ENCODE data around the gene TIMP3.
A peak's percentile ranks its signal among the peaks of the same experiment; 100 is the strongest.

Gene TIMP3

GRCh38 chr22:32848226-32848625, 46.7 kb downstream of the TIMP3 start:
- DNase-seq (no peak), ATAC-seq (no peak)
- Mint-ChIP-seq H3K4me3 (no peak overlapping the region), H3K9me3 (no peaks in the 10 kb centered on the region), H3K4me1 (no peaks in the 10 kb centered on the region), H3K27me3 (peaks cover 27% of the 10 kb centered on the region), H3K27ac (no peak overlapping the region)

- Mint-ChIP-seq H3K27me3 (peaks cover 27% of the 10 kb centered on the region), H3K4me3 (no peak overlapping the region), H3K27ac (no peak overlapping the region), H3K4me1 (no peaks in the 10 kb centered on the region), H3K9me3 (no peaks in the 10 kb centered on the region)
- DNase-seq (no peak), ATAC-seq (no peak)
Measured at GRCh38 chr22:32849501-32849900, 48.0 kb downstream of the TIMP3 start.

DNA sequence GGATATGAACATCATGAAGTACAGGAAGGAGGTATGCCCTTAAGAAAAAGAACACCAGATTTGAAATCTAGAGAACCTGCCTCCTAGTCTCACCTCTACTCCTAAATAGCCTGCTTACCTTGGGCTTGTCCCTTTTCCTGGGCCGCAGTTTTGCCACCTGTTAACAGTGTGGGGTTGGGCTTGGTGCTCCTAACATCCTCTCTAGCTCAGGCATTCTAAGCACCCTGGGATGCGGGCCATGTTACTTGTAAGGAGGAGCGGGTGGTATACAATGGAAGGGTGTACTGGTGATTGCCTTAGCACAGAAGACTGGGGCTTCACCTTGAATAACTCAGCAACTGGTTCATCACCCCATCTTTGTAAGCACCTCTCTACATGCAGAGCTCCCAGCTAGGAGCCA, 48.7 kb downstream of the TIMP3 start:
- no peak for ATAC-seq
- no peaks in the 10 kb centered on the region for H3K4me1 Mint-ChIP-seq
- H3K4me3 Mint-ChIP-seq, result no peak overlapping the region
- no peak for DNase-seq
- peaks cover 27% of the 10 kb centered on the region for H3K27me3 Mint-ChIP-seq
- no peak overlapping the region for H3K27ac Mint-ChIP-seq
- H3K9me3 Mint-ChIP-seq, result no peaks in the 10 kb centered on the region

DNA sequence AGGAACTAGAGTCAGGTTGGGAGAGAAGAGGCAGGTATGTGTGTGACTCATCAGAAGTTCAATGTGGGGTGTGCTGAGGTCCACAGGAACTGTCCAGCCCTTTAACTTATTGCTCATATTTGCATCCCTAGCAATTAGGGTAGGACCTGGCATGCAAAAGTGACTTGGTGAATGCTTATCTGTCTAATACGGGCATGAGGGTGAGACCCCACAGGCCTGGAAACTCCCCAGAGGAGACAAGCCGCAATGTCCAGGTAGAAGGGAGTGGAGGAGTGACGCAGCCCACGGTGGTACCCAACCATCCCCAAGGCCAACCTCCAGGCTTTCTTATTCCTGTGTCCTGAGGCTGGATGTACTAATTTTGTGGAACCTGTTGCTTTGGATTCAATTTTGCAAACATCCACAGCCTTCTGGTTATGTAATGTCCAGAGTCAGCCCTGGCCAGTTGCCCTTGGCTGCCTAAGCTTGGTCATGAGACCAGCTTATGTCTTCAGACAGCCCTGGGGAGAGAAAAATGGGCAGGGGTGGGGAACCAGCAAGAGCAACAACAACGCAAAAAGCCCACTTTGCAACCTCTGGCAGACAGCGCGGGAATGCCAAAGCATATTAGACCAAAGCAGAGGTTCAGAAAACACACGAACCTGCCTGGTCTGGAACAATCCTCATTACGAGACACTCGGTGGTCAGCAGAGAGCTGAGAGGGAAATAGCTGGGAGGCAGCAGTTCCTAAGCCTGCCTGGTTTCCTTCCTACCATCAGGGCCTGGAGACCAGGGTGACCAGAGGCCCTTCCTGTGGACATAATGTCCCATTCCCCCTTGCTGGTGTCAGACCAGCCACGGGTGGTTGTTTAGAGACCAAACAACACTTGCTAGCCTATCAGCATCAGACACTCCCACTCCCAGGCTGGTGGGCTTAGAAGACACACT, 49.3 kb downstream of the TIMP3 start:
- no peak for DNase-seq
- peaks cover 27% of the 10 kb centered on the region for H3K27me3 Mint-ChIP-seq
- no peak overlapping the region for H3K27ac Mint-ChIP-seq
- ATAC-seq, result no peak
- no peak overlapping the region for H3K4me3 Mint-ChIP-seq
- no peaks in the 10 kb centered on the region for H3K9me3 Mint-ChIP-seq
- no peaks in the 10 kb centered on the region for H3K4me1 Mint-ChIP-seq

DNA sequence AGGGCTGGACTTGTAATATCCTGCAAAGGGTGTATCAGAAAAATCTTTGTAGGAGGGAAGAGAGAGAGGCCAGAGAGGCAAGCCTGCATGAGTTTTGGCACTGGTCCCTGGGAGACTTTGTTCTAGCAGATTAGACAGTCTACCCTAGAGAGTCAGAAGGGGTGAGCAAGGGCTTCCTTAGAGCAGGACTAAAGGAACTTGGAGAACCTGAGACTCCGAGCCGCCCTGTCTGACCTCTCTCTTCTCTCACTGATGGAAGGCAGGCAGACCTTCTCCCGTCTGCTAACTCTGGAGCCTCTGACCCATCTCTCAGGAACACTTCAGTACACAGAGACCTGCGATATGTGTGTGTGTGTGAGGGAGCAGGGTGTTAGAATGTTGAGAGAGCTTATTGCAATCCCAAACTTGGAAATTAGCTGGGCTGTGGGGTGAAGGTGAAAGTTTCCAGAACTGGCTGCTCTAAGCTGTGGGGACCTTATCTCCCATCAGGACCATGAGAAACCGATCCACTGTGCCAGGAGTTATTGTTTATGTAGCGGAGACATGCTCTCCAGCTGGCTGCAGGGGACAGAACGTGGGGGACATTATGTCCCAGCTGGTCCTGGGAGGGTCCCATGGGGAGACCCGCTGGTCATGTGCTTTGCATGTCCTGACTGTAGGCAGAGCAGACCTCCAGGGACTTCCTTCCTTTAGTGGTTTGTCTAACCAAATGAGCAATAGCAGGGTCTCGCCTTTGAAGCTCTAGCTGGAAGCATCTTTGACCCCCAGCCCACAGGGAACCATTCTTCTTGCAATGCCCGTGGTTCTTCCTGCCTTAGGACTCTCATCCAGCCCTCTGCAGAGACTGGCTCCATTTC, 51.1 kb downstream of the TIMP3 start:
- DNase-seq, result no peak
- Mint-ChIP-seq H3K27me3 (peaks cover 27% of the 10 kb centered on the region), H3K4me1 (no peaks in the 10 kb centered on the region), H3K27ac (no peak overlapping the region), H3K9me3 (no peaks in the 10 kb centered on the region), H3K4me3 (no peak overlapping the region)
- ATAC-seq, result no peak

GRCh38 chr22:32853662-32854061, 52.2 kb downstream of the TIMP3 start:
- ATAC-seq (no peak), DNase-seq (no peak)
- no peak overlapping the region for H3K4me3 Mint-ChIP-seq
- peaks cover 24% of the 10 kb centered on the region for H3K27me3 Mint-ChIP-seq
- H3K27ac Mint-ChIP-seq, result no peak overlapping the region
- H3K4me1 Mint-ChIP-seq, result no peaks in the 10 kb centered on the region
- no peaks in the 10 kb centered on the region for H3K9me3 Mint-ChIP-seq

DNA sequence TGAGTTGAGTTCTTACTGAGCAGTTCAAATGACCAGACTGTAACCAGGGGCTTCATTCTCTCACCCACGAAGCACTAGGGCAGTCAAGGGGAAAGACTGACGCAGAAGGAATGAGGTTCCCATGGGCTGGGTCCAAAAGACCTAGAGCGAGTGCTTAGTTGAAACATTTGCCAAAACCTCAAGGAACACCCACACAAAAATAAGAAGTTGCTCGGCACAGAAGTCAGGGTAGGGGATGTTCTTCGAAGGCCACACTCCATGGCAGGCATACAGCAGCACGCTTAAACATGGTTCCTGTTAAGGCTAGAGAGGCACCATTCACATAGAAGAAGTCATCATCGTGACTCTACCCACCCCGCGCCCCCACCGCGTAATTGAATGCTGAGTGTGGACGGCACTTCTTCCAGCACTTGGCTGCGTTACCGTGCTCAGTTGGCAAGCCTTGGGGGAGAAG, 52.9 kb downstream of the TIMP3 start:
- no peak for ATAC-seq
- Mint-ChIP-seq H3K27ac (no peak overlapping the region), H3K27me3 (peaks cover 17% of the 10 kb centered on the region), H3K4me1 (no peaks in the 10 kb centered on the region), H3K4me3 (no peak overlapping the region), H3K9me3 (no peaks in the 10 kb centered on the region)
- no peak for DNase-seq

- no peaks in the 10 kb centered on the region for H3K9me3 Mint-ChIP-seq
- DNase-seq, result no peak
- H3K27ac Mint-ChIP-seq, result no peak overlapping the region
- H3K4me1 Mint-ChIP-seq, result no peaks in the 10 kb centered on the region
- ATAC-seq, result no peak
- H3K27me3 Mint-ChIP-seq, result peaks cover 16% of the 10 kb centered on the region
- no peak overlapping the region for H3K4me3 Mint-ChIP-seq
Measured at GRCh38 chr22:32855045-32855756, 53.7 kb downstream of the TIMP3 start.

- DNase-seq (no peak), ATAC-seq (no peak)
- Mint-ChIP-seq H3K27me3 (no peaks in the 10 kb centered on the region), H3K4me3 (no peak overlapping the region), H3K27ac (no peak overlapping the region), H3K9me3 (no peaks in the 10 kb centered on the region), H3K4me1 (no peaks in the 10 kb centered on the region)
Measured at GRCh38 chr22:32858121-32858703, 56.7 kb downstream of the TIMP3 start.

DNA sequence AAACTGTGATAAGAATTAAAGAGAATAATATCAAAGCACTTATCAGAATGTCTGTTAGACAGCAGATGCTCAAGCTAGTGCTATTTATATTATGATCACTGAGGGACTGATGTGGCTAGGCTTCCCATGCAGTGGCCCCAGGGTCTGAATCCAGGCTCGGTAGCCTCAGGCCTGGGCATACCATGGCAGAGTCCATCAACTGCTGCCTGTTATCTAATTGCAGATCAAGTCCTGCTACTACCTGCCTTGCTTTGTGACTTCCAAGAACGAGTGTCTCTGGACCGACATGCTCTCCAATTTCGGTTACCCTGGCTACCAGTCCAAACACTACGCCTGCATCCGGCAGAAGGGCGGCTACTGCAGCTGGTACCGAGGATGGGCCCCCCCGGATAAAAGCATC, 57.5 kb downstream of the TIMP3 start:
- no peak overlapping the region for H3K27ac Mint-ChIP-seq
- H3K4me3 Mint-ChIP-seq, result no peak overlapping the region

GRCh38 chr22:32859743-32860142, 58.2 kb downstream of the TIMP3 start:
- H3K4me1 Mint-ChIP-seq, result no peaks in the 10 kb centered on the region
- H3K9me3 Mint-ChIP-seq, result no peaks in the 10 kb centered on the region
- no peak for DNase-seq
- H3K27ac Mint-ChIP-seq, result no peak overlapping the region
- H3K27me3 Mint-ChIP-seq, result no peaks in the 10 kb centered on the region
- no peak overlapping the region for H3K4me3 Mint-ChIP-seq
- no peak for ATAC-seq

More for the DNA sequence above, 57.5 kb downstream of the TIMP3 start:
- no peak for DNase-seq
- Mint-ChIP-seq H3K9me3 (no peaks in the 10 kb centered on the region), H3K27me3 (no peaks in the 10 kb centered on the region), H3K4me1 (no peaks in the 10 kb centered on the region)
- ATAC-seq, result no peak

DNA sequence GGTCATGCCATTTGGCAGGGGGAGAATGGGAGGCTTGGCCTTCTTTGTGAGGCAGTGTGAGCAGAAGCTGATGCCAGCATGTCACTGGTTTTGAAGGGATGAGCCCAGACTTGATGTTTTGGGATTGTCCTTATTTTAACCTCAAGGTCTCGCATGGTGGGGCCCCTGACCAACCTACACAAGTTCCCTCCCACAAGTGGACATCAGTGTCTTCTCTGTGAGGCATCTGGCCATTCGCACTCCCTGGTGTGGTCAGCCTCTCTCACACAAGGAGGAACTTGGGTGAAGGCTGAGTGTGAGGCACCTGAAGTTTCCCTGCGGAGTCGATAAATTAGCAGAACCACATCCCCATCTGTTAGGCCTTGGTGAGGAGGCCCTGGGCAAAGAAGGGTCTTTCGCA, 59.8 kb downstream of the TIMP3 start:
- no peaks in the 10 kb centered on the region for H3K4me1 Mint-ChIP-seq
- ATAC-seq (no peak), DNase-seq (no peak)
- no peaks in the 10 kb centered on the region for H3K9me3 Mint-ChIP-seq
- peak overlapping the region in 1 of 2 donors; percentile 51 for H3K27ac Mint-ChIP-seq
- H3K4me3 Mint-ChIP-seq, result no peak overlapping the region
- H3K27me3 Mint-ChIP-seq, result no peaks in the 10 kb centered on the region

DNA sequence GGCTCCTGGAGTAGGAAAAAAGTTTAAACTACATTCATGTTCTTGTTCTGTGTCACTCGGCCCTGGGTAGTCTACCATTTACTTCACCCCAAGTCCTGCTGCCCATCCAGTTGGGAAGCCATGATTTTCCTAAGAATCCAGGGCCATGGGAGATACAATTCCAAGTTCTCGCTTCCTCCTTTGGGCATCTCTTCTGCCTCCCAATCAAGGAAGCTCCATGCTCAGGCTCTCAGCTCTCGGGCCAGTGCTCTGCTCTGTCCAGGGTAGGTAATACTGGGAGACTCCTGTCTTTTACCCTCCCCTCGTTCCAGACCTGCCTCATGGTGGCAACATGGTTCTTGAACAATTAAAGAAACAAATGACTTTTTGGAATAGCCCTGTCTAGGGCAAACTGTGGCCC, 60.6 kb downstream of the TIMP3 start:
- no peaks in the 10 kb centered on the region for H3K9me3 Mint-ChIP-seq
- H3K4me3 Mint-ChIP-seq, result no peak overlapping the region
- H3K27me3 Mint-ChIP-seq, result no peaks in the 10 kb centered on the region
- DNase-seq (no peak), ATAC-seq (no peak)
- no peak overlapping the region for H3K27ac Mint-ChIP-seq
- no peaks in the 10 kb centered on the region for H3K4me1 Mint-ChIP-seq

DNA sequence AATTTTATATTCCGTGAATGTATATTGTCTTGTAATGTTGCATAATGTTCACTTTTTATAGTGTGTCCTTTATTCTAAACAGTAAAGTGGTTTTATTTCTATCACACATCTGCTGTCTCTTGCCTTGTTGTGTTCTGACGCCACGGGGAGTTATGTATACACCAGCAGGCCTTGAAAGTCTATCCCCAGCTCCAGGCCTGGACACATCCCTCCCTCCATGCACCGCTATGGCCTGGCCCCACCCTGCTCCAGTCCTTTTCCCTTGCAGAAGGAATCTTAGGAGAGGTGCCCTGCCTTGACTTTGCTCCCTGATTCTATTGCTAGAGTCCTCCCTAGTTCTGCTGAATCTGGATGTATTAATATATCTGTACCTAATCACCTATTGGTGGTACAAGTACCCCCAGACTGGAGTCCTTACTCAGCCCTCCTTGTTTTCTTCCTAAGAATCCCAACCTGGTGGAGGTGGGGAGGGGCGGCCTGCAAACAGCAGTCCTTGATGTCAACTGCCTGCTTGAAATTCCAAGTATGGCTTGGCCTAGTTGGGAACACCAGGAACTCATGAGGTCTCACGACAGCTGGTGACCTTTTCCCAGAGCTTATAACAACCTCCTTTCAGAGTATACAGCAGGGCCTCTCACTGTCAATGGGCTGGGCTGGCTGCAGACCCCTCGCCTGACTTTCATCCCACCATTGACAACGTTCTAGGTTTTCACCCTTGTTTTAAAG, 61.6 kb downstream of the TIMP3 start:
- no peaks in the 10 kb centered on the region for H3K27me3 Mint-ChIP-seq
- DNase-seq (no peak), ATAC-seq (no peak)
- H3K9me3 Mint-ChIP-seq, result no peaks in the 10 kb centered on the region
- no peaks in the 10 kb centered on the region for H3K4me1 Mint-ChIP-seq
- peak overlapping the region; percentile 5 to 78 for H3K27ac Mint-ChIP-seq
- no peak overlapping the region for H3K4me3 Mint-ChIP-seq

DNA sequence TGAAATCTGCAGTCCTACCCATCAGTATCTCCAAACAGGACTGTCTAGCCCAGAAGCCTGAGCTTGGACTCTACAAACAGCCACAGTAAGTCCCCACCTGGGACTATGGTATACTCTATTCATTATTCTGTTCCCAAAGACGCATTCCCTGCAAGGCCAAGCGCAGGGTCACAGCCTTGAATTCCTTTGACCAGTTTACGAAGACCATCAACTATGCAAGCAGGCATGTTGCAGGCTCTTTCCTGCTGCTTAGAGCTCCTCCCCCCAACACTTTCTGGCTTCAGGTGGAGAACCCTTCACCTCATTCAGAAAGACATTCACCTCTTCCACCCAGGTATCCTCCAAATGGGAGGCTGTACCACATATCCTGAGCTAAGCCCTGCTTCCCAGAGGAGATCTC, 62.5 kb downstream of the TIMP3 start:
- DNase-seq (no peak), ATAC-seq (no peak)
- H3K27me3 Mint-ChIP-seq, result no peaks in the 10 kb centered on the region
- no peak overlapping the region for H3K27ac Mint-ChIP-seq
- no peak overlapping the region for H3K4me3 Mint-ChIP-seq
- no peaks in the 10 kb centered on the region for H3K4me1 Mint-ChIP-seq
- H3K9me3 Mint-ChIP-seq, result no peaks in the 10 kb centered on the region

All from stimulated activated naive CD8-positive, alpha-beta T cell treated with anti-CD3 and anti-CD28 coated beads, Interleukin-15, amount 100 ng/mL, for 72 hours (primary cell).